ENCODE measurements around the gene HHIPL1.
A peak's percentile ranks its signal among the peaks of the same experiment; 100 is the strongest.

HHIPL1 gene

GRCh38 chr14:99612738-99613330 is 32.1 kb upstream of the HHIPL1 start:
- H3K27ac ChIP-seq: peak overlapping the region; percentile 61
- no peaks in the 10 kb centered on the region for H3K36me3 ChIP-seq
- H3K27me3 ChIP-seq (ENCODE audit: insufficient read depth, low read depth, severe bottlenecking): no peaks in the 10 kb centered on the region
- no peak for TF ChIP-seq CTCF (IDR thresholded peaks at IDR 0.05; ENCODE audit: low read depth, low read length)
- DNase-seq: no peak
- H3K4me3 ChIP-seq (ENCODE audit: low read depth, low read length): no peak overlapping the region
- H3K9me3 ChIP-seq (ENCODE audit: severe bottlenecking): no peaks in the 10 kb centered on the region

- no peaks in the 10 kb centered on the region for H3K9me3 ChIP-seq (ENCODE audit: severe bottlenecking)
- no peak for TF ChIP-seq CTCF (IDR thresholded peaks at IDR 0.05; ENCODE audit: low read depth, low read length)
- H3K4me3 ChIP-seq (ENCODE audit: low read depth, low read length): no peak overlapping the region
- H3K36me3 ChIP-seq: no peaks in the 10 kb centered on the region
- DNase-seq: no peak
- no peaks in the 10 kb centered on the region for H3K27me3 ChIP-seq (ENCODE audit: insufficient read depth, low read depth, severe bottlenecking)
- H3K27ac ChIP-seq: peak overlapping the region; percentile 90
These were observed 29.3 kb upstream of the HHIPL1 start for GRCh38 chr14:99615497-99616157.

GRCh38 chr14:99616832-99617800 is 27.8 kb upstream of the HHIPL1 start:
- no peak for TF ChIP-seq CTCF (IDR thresholded peaks at IDR 0.05; ENCODE audit: low read depth, low read length)
- H3K27ac ChIP-seq: peak overlapping the region; percentile 90
- H3K9me3 ChIP-seq (ENCODE audit: severe bottlenecking): no peaks in the 10 kb centered on the region
- H3K36me3 ChIP-seq: no peaks in the 10 kb centered on the region
- H3K4me3 ChIP-seq (ENCODE audit: low read depth, low read length): peak overlapping the region; percentile 39
- peak; percentile 78 for DNase-seq
- no peaks in the 10 kb centered on the region for H3K27me3 ChIP-seq (ENCODE audit: insufficient read depth, low read depth, severe bottlenecking)

GRCh38 chr14:99619835-99620834 is 24.8 kb upstream of the HHIPL1 start:
- Histone ChIP-seq H3K9me3 (ENCODE audit: severe bottlenecking) (no peaks in the 10 kb centered on the region), H3K4me3 (ENCODE audit: low read depth, low read length) (no peak overlapping the region), H3K27me3 (ENCODE audit: insufficient read depth, low read depth, severe bottlenecking) (no peaks in the 10 kb centered on the region), H3K36me3 (no peaks in the 10 kb centered on the region), H3K27ac (peak overlapping the region; percentile 75)
- peak; percentile 53 for DNase-seq
- no peak for TF ChIP-seq CTCF (IDR thresholded peaks at IDR 0.05; ENCODE audit: low read depth, low read length)

GRCh38 chr14:99621948-99622347 is 23.0 kb upstream of the HHIPL1 start:
- H3K27ac ChIP-seq: no peak overlapping the region
- no peak overlapping the region for H3K4me3 ChIP-seq (ENCODE audit: low read depth, low read length)
- no peaks in the 10 kb centered on the region for H3K9me3 ChIP-seq (ENCODE audit: severe bottlenecking)
- H3K36me3 ChIP-seq: no peaks in the 10 kb centered on the region
- DNase-seq: no peak
- no peaks in the 10 kb centered on the region for H3K27me3 ChIP-seq (ENCODE audit: insufficient read depth, low read depth, severe bottlenecking)
- TF ChIP-seq CTCF (IDR thresholded peaks at IDR 0.05; ENCODE audit: low read depth, low read length): no peak

All from WERI-Rb-1 (cell line).